Measurements from ENCODE around the gene TMCC1.

The TMCC1 gene

GRCh38 chr3:129735638-129736037, 157.9 kb downstream of the TMCC1 start:
- TF ChIP-seq CTCF (IDR thresholded peaks at IDR 0.05; ENCODE audit: control insufficient read depth, insufficient read depth, low read depth, low read length, missing control alignments): no peak
- no peak overlapping the region for H3K4me3 ChIP-seq (ENCODE audit: control insufficient read depth, low read depth, low read length)
- DNase-seq (ENCODE audit: low read depth): no peak

GRCh38 chr3:129734449-129734848, 159.1 kb downstream of the TMCC1 start:
- no peak for DNase-seq (ENCODE audit: low read depth)
- no peak overlapping the region for H3K4me3 ChIP-seq (ENCODE audit: control insufficient read depth, low read depth, low read length)

GRCh38 chr3:129732200-129732876, 161.2 kb downstream of the TMCC1 start:
- no peak for TF ChIP-seq CTCF (IDR thresholded peaks at IDR 0.05; ENCODE audit: control insufficient read depth, insufficient read depth, low read depth, low read length, missing control alignments)
- no peak for DNase-seq (ENCODE audit: low read depth)
- H3K4me3 ChIP-seq (ENCODE audit: control insufficient read depth, low read depth, low read length): no peak overlapping the region

More at GRCh38 chr3:129734449-129734848, 159.1 kb downstream of the TMCC1 start:
- TF ChIP-seq CTCF (IDR thresholded peaks at IDR 0.05; ENCODE audit: control insufficient read depth, insufficient read depth, low read depth, low read length, missing control alignments): no peak

GRCh38 chr3:129727707-129728106, 165.8 kb downstream of the TMCC1 start:
- no peak for TF ChIP-seq CTCF (IDR thresholded peaks at IDR 0.05; ENCODE audit: control insufficient read depth, insufficient read depth, low read depth, low read length, missing control alignments)
- no peak for DNase-seq (ENCODE audit: low read depth)
- no peak overlapping the region for H3K4me3 ChIP-seq (ENCODE audit: control insufficient read depth, low read depth, low read length)

GRCh38 chr3:129723558-129724324, 169.8 kb downstream of the TMCC1 start:
- DNase-seq (ENCODE audit: low read depth): peak; percentile 83
- no peak overlapping the region for H3K4me3 ChIP-seq (ENCODE audit: control insufficient read depth, low read depth, low read length)
- no peak for TF ChIP-seq CTCF (IDR thresholded peaks at IDR 0.05; ENCODE audit: control insufficient read depth, insufficient read depth, low read depth, low read length, missing control alignments)

GRCh38 chr3:129722527-129722926, 171.0 kb downstream of the TMCC1 start:
- no peak overlapping the region for H3K4me3 ChIP-seq (ENCODE audit: control insufficient read depth, low read depth, low read length)
- no peak for DNase-seq (ENCODE audit: low read depth)
- TF ChIP-seq CTCF (IDR thresholded peaks at IDR 0.05; ENCODE audit: control insufficient read depth, insufficient read depth, low read depth, low read length, missing control alignments): no peak

Measured in AG09309 (cell line).